Body of pancreas (tissue), 4 donors: ENCODE results near the gene KNSTRN. TPM values are rescaled to one million over a fixed set of nuclear protein-coding genes. Genes with fewer than 3 reads are reported as not detected.

Source experiments
- ATAC-seq: fragments of 150-250 bp; one replicate; pipeline ENCODE4 v1.9.1; 2016
- DNase-seq, 4 donors: peaks; one replicate each; pipeline ENCODE4 v3.0.0-alpha.2; 2019
- H3K27ac ChIP-seq, 4 donors: fragments of 200-600 bp; sonication (generic); 1 replicate in 3 of 4; 2 replicates in 1 of 4; pipeline versions ENCODE4 v1.5.1 to v1.6.1; 2016 to 2019; ENCODE audit warnings: mild to moderate bottlenecking in 1 of 4, mixed read lengths in 1 of 4, moderate library complexity in 1 of 4
- H3K27me3 ChIP-seq, 2 donors: fragments of 200-600 bp; sonication (generic); one replicate each; pipeline ENCODE4 v1.6.0; 2016; ENCODE audit warnings: mild to moderate bottlenecking in 1 of 2
- H3K36me3 ChIP-seq, 2 donors: fragments of 200-600 bp; sonication (generic); replicated peaks in 1 of 2; 2 replicates each; pipeline ENCODE4 v1.5.1; 2016; ENCODE audit warnings: low read depth in 2 of 2; ENCODE audit not compliant: insufficient read depth in 1 of 2
- H3K4me1 ChIP-seq: fragments of 200-600 bp; sonication (generic); one replicate; pipeline ENCODE4 v1.6.0; 2016
- H3K4me3 ChIP-seq, 2 donors: fragments of 200-600 bp; sonication (generic); 1 replicate in 1 of 2; 2 replicates in 1 of 2; pipeline ENCODE4 v1.5.1; 2016 to 2019
- H3K9me3 ChIP-seq, 3 donors: fragments of 200-600 bp; sonication (generic); 1 replicate in 2 of 3; 2 replicates in 1 of 3; pipeline ENCODE4 v1.5.1; 2016
- CTCF ChIP-seq, 7 experiments: fragments of 450-650 bp in 4 of 7; fragments of 200-600 bp in 3 of 7; sonication (generic) in 3 of 7; IDR thresholded peaks; one replicate each; pipeline ENCODE4 v1.5.1; 2016 to 2019; ENCODE audit warnings: antibody characterized with exemption in 7 of 7
- POLR2A ChIP-seq, 3 donors: fragments of 450-650 bp; IDR thresholded peaks; one replicate each; pipeline ENCODE4 v1.6.1; 2016; ENCODE audit warnings: antibody characterized with exemption in 3 of 3, mild to moderate bottlenecking in 2 of 3
- WGBS, 2 donors: methylation state at CpG; one replicate each; pipeline ENCODE4 v1.1.5; 2017; 5-methylcytosine and 5-hydroxymethylcytosine counted together
- intact Hi-C: fragments of 100-400 bp; cut with DNase I; formaldehyde crosslinking; loops from one replicate; pipeline ENCODE4 v1.15.1; 2023
- total RNA-seq, 2 donors: library from RNA; depleted of rRNA; stranded (reverse); fragments of >200 nt; gene quantifications; one replicate each; pipeline ENCODE4 v1.1.0, GENCODE V29; 2016

KNSTRN gene
- total RNA-seq, 2 donors from 2014 or later, result 3.3 to 5.7 TPM

GRCh38 chr15:40435710-40436089 lies 53.2 kb downstream of the KNSTRN start:
- DNase-seq (no peak), ATAC-seq (no peak)
- intact Hi-C loops, result no loop called here
- Histone ChIP-seq H3K9me3 (no peaks in the 10 kb centered on the region), H3K4me3 (no peak overlapping the region), H3K27ac (no peak overlapping the region), H3K4me1 (peaks cover 33% of the 10 kb centered on the region), H3K27me3 (no peaks in the 10 kb centered on the region), H3K36me3 (no peaks in the 10 kb centered on the region)
- TF ChIP-seq CTCF (IDR thresholded peaks at IDR 0.05) (no peak), POLR2A (IDR thresholded peaks at IDR 0.05) (no peak)
- WGBS, 2 donors, result 32 to 45% methylated on average over 13 to 15 of the region's 15 CpGs

GRCh38 chr15:40436116-40436891 lies 53.8 kb downstream of the KNSTRN start:
- Histone ChIP-seq H3K27ac (no peak overlapping the region), H3K4me1 (peaks cover 33% of the 10 kb centered on the region), H3K4me3 (peak overlapping the region in 1 of 2 donors; percentile 8), H3K27me3 (no peaks in the 10 kb centered on the region), H3K36me3 (no peaks in the 10 kb centered on the region), H3K9me3 (no peaks in the 10 kb centered on the region)
- TF ChIP-seq CTCF (IDR thresholded peaks at IDR 0.05) (no peak), POLR2A (IDR thresholded peaks at IDR 0.05) (no peak)
- intact Hi-C loops, result no loop called here
- DNase-seq (peak in 3 of 4 donors; percentile 16 to 54 (median 47)), ATAC-seq (no peak)
- whole genome bisulfite sequencing, 2 donors, result 5 to 10% methylated on average over 8 to 35 of the region's 39 CpGs

GRCh38 chr15:40436892-40437751 lies 54.6 kb downstream of the KNSTRN start:
- no peaks in the 10 kb centered on the region for H3K9me3 ChIP-seq
- H3K36me3 ChIP-seq, result no peaks in the 10 kb centered on the region
- WGBS, 2 donors, result 41 to 59% methylated on average over 16 to 17 of the region's 17 CpGs
- intact Hi-C loops, result no loop called here
- no peak for ATAC-seq
- DNase-seq, result no peak
- TF ChIP-seq CTCF (IDR thresholded peaks at IDR 0.05) (no peak), POLR2A (IDR thresholded peaks at IDR 0.05) (no peak)
- no peak overlapping the region for H3K27ac ChIP-seq
- no peak overlapping the region for H3K4me3 ChIP-seq
- no peaks in the 10 kb centered on the region for H3K27me3 ChIP-seq
- H3K4me1 ChIP-seq, result peaks cover 35% of the 10 kb centered on the region

GRCh38 chr15:40437752-40438687 lies 55.5 kb downstream of the KNSTRN start:
- peaks cover 44% of the 10 kb centered on the region for H3K4me1 ChIP-seq
- no peak overlapping the region for H3K4me3 ChIP-seq
- WGBS, 2 donors, result 70 to 80% methylated on average over 18 to 21 of the region's 21 CpGs
- no peak for ATAC-seq
- peak in 1 of 4 donors; percentile 27 for DNase-seq
- H3K27me3 ChIP-seq, result no peaks in the 10 kb centered on the region
- H3K36me3 ChIP-seq, result no peaks in the 10 kb centered on the region
- TF ChIP-seq POLR2A (IDR thresholded peaks at IDR 0.05) (no peak), CTCF (IDR thresholded peaks at IDR 0.05) (no peak)
- peak overlapping the region; percentile 71 to 87 (median 84) for H3K27ac ChIP-seq
- intact Hi-C loops, result no loop called here
- H3K9me3 ChIP-seq, result no peaks in the 10 kb centered on the region
